Neural progenitor cell (in vitro differentiated cells): ENCODE data around the gene ACAD10. TPM values are rescaled to one million over a fixed set of nuclear protein-coding genes. Genes with fewer than 3 reads are reported as not detected.

Source experiments
- DNase-seq: peaks from one replicate; pipeline ENCODE4 v3.0.0-alpha.2; 2016; ENCODE audit warnings: low spot score
- H2AFZ ChIP-seq: fragments of 200-600 bp; sonication (generic); replicated peaks from 2 replicates; pipeline ENCODE4 v1.6.1; 2016; ENCODE audit warnings: antibody characterized with exemption
- H3F3A ChIP-seq: fragments of 200-600 bp; sonication (generic); 2 replicates; pipeline ENCODE4 v1.6.1; 2016; ENCODE audit warnings: antibody characterized with exemption, low read depth
- H3K27ac ChIP-seq: fragments of 200-600 bp; sonication (generic); 2 replicates; pipeline ENCODE4 v1.5.1; 2016; ENCODE audit warnings: mild to moderate bottlenecking
- H3K27me3 ChIP-seq: fragments of 200-600 bp; sonication (generic); 2 replicates; pipeline ENCODE4 v1.6.1; 2016; ENCODE audit warnings: mild to moderate bottlenecking, moderate library complexity
- H3K36me3 ChIP-seq: fragments of 200-600 bp; sonication (generic); 2 replicates; pipeline ENCODE4 v1.5.1; 2016
- H3K4me1 ChIP-seq: fragments of 200-600 bp; sonication (generic); 2 replicates; pipeline ENCODE4 v1.6.1; 2016; ENCODE audit warnings: mixed run types
- H3K4me2 ChIP-seq: fragments of 200-600 bp; sonication (generic); 2 replicates; pipeline ENCODE4 v1.6.1; 2016
- H3K4me3 ChIP-seq: fragments of 200-600 bp; sonication (generic); 2 replicates; pipeline ENCODE4 v1.5.1; 2016
- H3K79me2 ChIP-seq: fragments of 200-600 bp; sonication (generic); 2 replicates; pipeline ENCODE4 v1.6.1; 2016; ENCODE audit warnings: low read depth
- H3K9ac ChIP-seq: fragments of 200-600 bp; sonication (generic); 2 replicates; pipeline ENCODE4 v1.6.1; 2016
- H3K9me3 ChIP-seq: fragments of 200-600 bp; sonication (generic); 2 replicates; pipeline ENCODE4 v1.5.1; 2016; ENCODE audit warnings: low read depth
- H4K20me1 ChIP-seq: fragments of 200-600 bp; sonication (generic); 2 replicates; pipeline ENCODE4 v1.6.1; 2016; ENCODE audit warnings: low read depth
- H3K27ac Mint-ChIP-seq: 3 replicates; pipeline ENCODE4 v1.8.0; 2021; ENCODE audit warnings: mixed read lengths
- H3K27me3 Mint-ChIP-seq: 2 replicates; pipeline ENCODE4 v1.8.0; 2022; ENCODE audit warnings: low read depth, mild to moderate bottlenecking, inconsistent platforms, moderate library complexity, mixed read lengths; ENCODE audit not compliant: insufficient read depth
- H3K36me3 Mint-ChIP-seq: 3 replicates; pipeline ENCODE4 v1.8.0; 2021; ENCODE audit warnings: mixed read lengths
- H3K4me1 Mint-ChIP-seq: 3 replicates; pipeline ENCODE4 v1.8.0; 2021; ENCODE audit warnings: mixed read lengths
- H3K4me3 Mint-ChIP-seq: 3 replicates; pipeline ENCODE4 v1.8.0; 2021; ENCODE audit warnings: mild to moderate bottlenecking, moderate library complexity, mixed read lengths
- H3K9me3 Mint-ChIP-seq: 3 replicates; pipeline ENCODE4 v1.8.0; 2020; ENCODE audit warnings: mixed read lengths
- EZH2 ChIP-seq: fragments of 200-600 bp; sonication (generic); IDR thresholded peaks from 2 replicates; pipeline ENCODE4 v1.6.1; 2017; ENCODE audit warnings: antibody characterized with exemption, mild to moderate bottlenecking, moderate library complexity
- EZH2phosphoT487 ChIP-seq: fragments of 200-600 bp; sonication (generic); IDR thresholded peaks from 2 replicates; pipeline ENCODE4 v1.6.1; 2017; ENCODE audit warnings: antibody characterized with exemption
- total RNA-seq: library from RNA; depleted of rRNA; stranded (reverse); fragments of >200 nt; gene quantifications from 2 replicates; pipeline ENCODE4 v1.2.3, GENCODE V29; 2015; ENCODE audit warnings: low replicate concordance
- TF ChIP-seq, protein P1 (sequence below): fragments of 200-600 bp; sonication (generic); IDR thresholded peaks from 2 replicates; pipeline ENCODE4 v1.5.1; 2017; ENCODE audit warnings: antibody characterized with exemption, mild to moderate bottlenecking

ACAD10 gene
- total RNA-seq, 1 donor from 2014 or later, result 13.8 TPM

GRCh38 chr12:111757361-111758119, 71.7 kb downstream of the ACAD10 start:
- Mint-ChIP-seq H3K4me3 (no peak overlapping the region), H3K9me3 (no peaks in the 10 kb centered on the region), H3K4me1 (peaks cover 34% of the 10 kb centered on the region), H3K27ac (peak overlapping the region; percentile 69), H3K27me3 (peaks cover 6% of the 10 kb centered on the region), H3K36me3 (peaks cover 2% of the 10 kb centered on the region)
- TF ChIP-seq EZH2phosphoT487, result no peak
- Histone ChIP-seq H3K27me3 (no peaks in the 10 kb centered on the region), H3K27ac (peak overlapping the region; percentile 45), H3F3A (peaks cover 31% of the 10 kb centered on the region), H3K4me3 (no peak overlapping the region), H3K4me2 (peak overlapping the region; percentile 31), H3K9ac (no peak overlapping the region), H3K36me3 (no peaks in the 10 kb centered on the region), H3K4me1 (peaks cover 37% of the 10 kb centered on the region), H4K20me1 (no peaks in the 10 kb centered on the region), H2AFZ (no peak overlapping the region), H3K9me3 (no peaks in the 10 kb centered on the region), H3K79me2 (no peaks in the 10 kb centered on the region)
- DNase-seq, result peak; percentile 32

GRCh38 chr12:111758120-111758561, 72.3 kb downstream of the ACAD10 start:
- Mint-ChIP-seq H3K4me3 (no peak overlapping the region), H3K27me3 (peaks cover 9% of the 10 kb centered on the region), H3K27ac (no peak overlapping the region), H3K4me1 (peaks cover 40% of the 10 kb centered on the region), H3K36me3 (peaks cover 2% of the 10 kb centered on the region), H3K9me3 (no peaks in the 10 kb centered on the region)
- H3K4me3 ChIP-seq, result no peak overlapping the region
- no peaks in the 10 kb centered on the region for H3K79me2 ChIP-seq
- H3K9me3 ChIP-seq, result no peaks in the 10 kb centered on the region
- peak overlapping the region; percentile 45 for H3K27ac ChIP-seq
- peak; percentile 47 for DNase-seq
- H3K4me2 ChIP-seq, result peak overlapping the region; percentile 31
- H3K4me1 ChIP-seq, result peaks cover 39% of the 10 kb centered on the region
- TF ChIP-seq, protein P1, sequence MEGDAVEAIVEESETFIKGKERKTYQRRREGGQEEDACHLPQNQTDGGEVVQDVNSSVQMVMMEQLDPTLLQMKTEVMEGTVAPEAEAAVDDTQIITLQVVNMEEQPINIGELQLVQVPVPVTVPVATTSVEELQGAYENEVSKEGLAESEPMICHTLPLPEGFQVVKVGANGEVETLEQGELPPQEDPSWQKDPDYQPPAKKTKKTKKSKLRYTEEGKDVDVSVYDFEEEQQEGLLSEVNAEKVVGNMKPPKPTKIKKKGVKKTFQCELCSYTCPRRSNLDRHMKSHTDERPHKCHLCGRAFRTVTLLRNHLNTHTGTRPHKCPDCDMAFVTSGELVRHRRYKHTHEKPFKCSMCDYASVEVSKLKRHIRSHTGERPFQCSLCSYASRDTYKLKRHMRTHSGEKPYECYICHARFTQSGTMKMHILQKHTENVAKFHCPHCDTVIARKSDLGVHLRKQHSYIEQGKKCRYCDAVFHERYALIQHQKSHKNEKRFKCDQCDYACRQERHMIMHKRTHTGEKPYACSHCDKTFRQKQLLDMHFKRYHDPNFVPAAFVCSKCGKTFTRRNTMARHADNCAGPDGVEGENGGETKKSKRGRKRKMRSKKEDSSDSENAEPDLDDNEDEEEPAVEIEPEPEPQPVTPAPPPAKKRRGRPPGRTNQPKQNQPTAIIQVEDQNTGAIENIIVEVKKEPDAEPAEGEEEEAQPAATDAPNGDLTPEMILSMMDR, result no peak
- TF ChIP-seq EZH2 (no peak), EZH2phosphoT487 (no peak)
- H4K20me1 ChIP-seq, result no peaks in the 10 kb centered on the region
- H3K9ac ChIP-seq, result no peak overlapping the region
- H3K27me3 ChIP-seq, result no peaks in the 10 kb centered on the region
- H3K36me3 ChIP-seq, result no peaks in the 10 kb centered on the region
- H3F3A ChIP-seq, result peaks cover 34% of the 10 kb centered on the region
- H2AFZ ChIP-seq, result no peak overlapping the region

GRCh38 chr12:111759271-111759670, 73.4 kb downstream of the ACAD10 start:
- no peak for TF ChIP-seq EZH2
- TF ChIP-seq, protein P1, result no peak
- no peak for TF ChIP-seq EZH2phosphoT487
- Histone ChIP-seq H3K4me1 (peaks cover 39% of the 10 kb centered on the region), H4K20me1 (no peaks in the 10 kb centered on the region), H3F3A (peaks cover 34% of the 10 kb centered on the region), H3K4me2 (no peak overlapping the region), H3K4me3 (no peak overlapping the region), H2AFZ (no peak overlapping the region), H3K9ac (no peak overlapping the region), H3K36me3 (no peaks in the 10 kb centered on the region), H3K79me2 (no peaks in the 10 kb centered on the region), H3K27ac (no peak overlapping the region), H3K27me3 (no peaks in the 10 kb centered on the region), H3K9me3 (no peaks in the 10 kb centered on the region)
- Mint-ChIP-seq H3K27ac (no peak overlapping the region), H3K9me3 (no peaks in the 10 kb centered on the region), H3K27me3 (peaks cover 12% of the 10 kb centered on the region), H3K36me3 (peaks cover 2% of the 10 kb centered on the region), H3K4me1 (peaks cover 45% of the 10 kb centered on the region), H3K4me3 (no peak overlapping the region)
- DNase-seq, result no peak

DNA sequence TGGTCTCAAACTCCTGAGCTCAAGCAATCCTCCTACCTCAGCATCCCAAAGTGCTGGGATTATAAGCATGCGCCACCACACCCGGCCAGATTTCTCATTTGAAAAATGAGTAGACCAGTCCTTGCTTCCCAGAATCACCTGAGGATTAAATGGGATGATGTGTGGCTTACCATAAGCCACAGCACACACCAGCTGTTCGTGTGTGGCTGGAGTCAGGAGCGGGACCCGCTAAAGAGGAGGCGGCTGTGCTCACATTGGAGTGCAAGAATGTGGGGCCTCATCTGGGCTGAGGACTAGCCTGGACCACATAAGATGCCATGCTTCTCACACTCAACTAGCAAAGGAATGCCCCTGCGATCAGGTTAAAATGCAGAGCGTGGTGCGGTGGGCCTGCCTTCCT, 74.1 kb downstream of the ACAD10 start:
- Histone ChIP-seq H3K27ac (no peak overlapping the region), H3K9ac (no peak overlapping the region), H2AFZ (no peak overlapping the region), H3K27me3 (no peaks in the 10 kb centered on the region), H3K4me1 (peaks cover 39% of the 10 kb centered on the region), H3K9me3 (no peaks in the 10 kb centered on the region), H4K20me1 (no peaks in the 10 kb centered on the region), H3K79me2 (no peaks in the 10 kb centered on the region), H3K4me3 (no peak overlapping the region), H3F3A (peaks cover 34% of the 10 kb centered on the region), H3K36me3 (no peaks in the 10 kb centered on the region), H3K4me2 (no peak overlapping the region)
- Mint-ChIP-seq H3K27me3 (peaks cover 13% of the 10 kb centered on the region), H3K9me3 (no peaks in the 10 kb centered on the region), H3K4me1 (peaks cover 45% of the 10 kb centered on the region), H3K36me3 (peaks cover 2% of the 10 kb centered on the region), H3K27ac (no peak overlapping the region), H3K4me3 (no peak overlapping the region)
- TF ChIP-seq EZH2 (no peak), EZH2phosphoT487 (no peak)
- TF ChIP-seq, protein P1, result no peak
- no peak for DNase-seq
